ENCODE data around the gene MRPL33. TPM values are rescaled to one million over a fixed set of nuclear protein-coding genes. Genes with fewer than 3 reads are reported as not detected.

Gene MRPL33
- polyA plus RNA-seq, 1 donor from 2014 or later: 406 TPM

- H3K4me2 ChIP-seq (ENCODE audit: low read length): no peak overlapping the region
- H3K79me2 ChIP-seq (replicated peaks; ENCODE audit: insufficient read depth, low read length): no peaks in the 10 kb centered on the region
- H3K9me3 ChIP-seq (ENCODE audit: low read length): no peaks in the 10 kb centered on the region
- H3K9me2 ChIP-seq (ENCODE audit: insufficient read depth, low read length): no peaks in the 10 kb centered on the region
- no peak for TF ChIP-seq SMC3 (conservative IDR thresholded peaks at IDR 0.05; ENCODE audit: poor library complexity)
- TF ChIP-seq EP300 (conservative IDR thresholded peaks at IDR 0.05; ENCODE audit: poor library complexity, severe bottlenecking): no peak
- no peak for TF ChIP-seq POLR2AphosphoS5 (IDR thresholded peaks at IDR 0.05)
- no peak for TF ChIP-seq TAF1 (IDR thresholded peaks at IDR 0.05; ENCODE audit: low read depth)
- no peak for TF ChIP-seq EZH2 (IDR thresholded peaks at IDR 0.05; ENCODE audit: borderline replicate concordance, insufficient read depth, low read length, poor library complexity, severe bottlenecking)
- TF ChIP-seq, protein P1, sequence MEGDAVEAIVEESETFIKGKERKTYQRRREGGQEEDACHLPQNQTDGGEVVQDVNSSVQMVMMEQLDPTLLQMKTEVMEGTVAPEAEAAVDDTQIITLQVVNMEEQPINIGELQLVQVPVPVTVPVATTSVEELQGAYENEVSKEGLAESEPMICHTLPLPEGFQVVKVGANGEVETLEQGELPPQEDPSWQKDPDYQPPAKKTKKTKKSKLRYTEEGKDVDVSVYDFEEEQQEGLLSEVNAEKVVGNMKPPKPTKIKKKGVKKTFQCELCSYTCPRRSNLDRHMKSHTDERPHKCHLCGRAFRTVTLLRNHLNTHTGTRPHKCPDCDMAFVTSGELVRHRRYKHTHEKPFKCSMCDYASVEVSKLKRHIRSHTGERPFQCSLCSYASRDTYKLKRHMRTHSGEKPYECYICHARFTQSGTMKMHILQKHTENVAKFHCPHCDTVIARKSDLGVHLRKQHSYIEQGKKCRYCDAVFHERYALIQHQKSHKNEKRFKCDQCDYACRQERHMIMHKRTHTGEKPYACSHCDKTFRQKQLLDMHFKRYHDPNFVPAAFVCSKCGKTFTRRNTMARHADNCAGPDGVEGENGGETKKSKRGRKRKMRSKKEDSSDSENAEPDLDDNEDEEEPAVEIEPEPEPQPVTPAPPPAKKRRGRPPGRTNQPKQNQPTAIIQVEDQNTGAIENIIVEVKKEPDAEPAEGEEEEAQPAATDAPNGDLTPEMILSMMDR (IDR thresholded peaks at IDR 0.05; ENCODE audit: poor library complexity, severe bottlenecking): no peak
- no peak for TF ChIP-seq MXI1 (conservative IDR thresholded peaks at IDR 0.05; ENCODE audit: poor library complexity, severe bottlenecking)
- TF ChIP-seq, protein P2, sequence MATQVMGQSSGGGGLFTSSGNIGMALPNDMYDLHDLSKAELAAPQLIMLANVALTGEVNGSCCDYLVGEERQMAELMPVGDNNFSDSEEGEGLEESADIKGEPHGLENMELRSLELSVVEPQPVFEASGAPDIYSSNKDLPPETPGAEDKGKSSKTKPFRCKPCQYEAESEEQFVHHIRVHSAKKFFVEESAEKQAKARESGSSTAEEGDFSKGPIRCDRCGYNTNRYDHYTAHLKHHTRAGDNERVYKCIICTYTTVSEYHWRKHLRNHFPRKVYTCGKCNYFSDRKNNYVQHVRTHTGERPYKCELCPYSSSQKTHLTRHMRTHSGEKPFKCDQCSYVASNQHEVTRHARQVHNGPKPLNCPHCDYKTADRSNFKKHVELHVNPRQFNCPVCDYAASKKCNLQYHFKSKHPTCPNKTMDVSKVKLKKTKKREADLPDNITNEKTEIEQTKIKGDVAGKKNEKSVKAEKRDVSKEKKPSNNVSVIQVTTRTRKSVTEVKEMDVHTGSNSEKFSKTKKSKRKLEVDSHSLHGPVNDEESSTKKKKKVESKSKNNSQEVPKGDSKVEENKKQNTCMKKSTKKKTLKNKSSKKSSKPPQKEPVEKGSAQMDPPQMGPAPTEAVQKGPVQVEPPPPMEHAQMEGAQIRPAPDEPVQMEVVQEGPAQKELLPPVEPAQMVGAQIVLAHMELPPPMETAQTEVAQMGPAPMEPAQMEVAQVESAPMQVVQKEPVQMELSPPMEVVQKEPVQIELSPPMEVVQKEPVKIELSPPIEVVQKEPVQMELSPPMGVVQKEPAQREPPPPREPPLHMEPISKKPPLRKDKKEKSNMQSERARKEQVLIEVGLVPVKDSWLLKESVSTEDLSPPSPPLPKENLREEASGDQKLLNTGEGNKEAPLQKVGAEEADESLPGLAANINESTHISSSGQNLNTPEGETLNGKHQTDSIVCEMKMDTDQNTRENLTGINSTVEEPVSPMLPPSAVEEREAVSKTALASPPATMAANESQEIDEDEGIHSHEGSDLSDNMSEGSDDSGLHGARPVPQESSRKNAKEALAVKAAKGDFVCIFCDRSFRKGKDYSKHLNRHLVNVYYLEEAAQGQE (IDR thresholded peaks at IDR 0.05; ENCODE audit: borderline replicate concordance): no peak
- no peak for TF ChIP-seq RAD21 (conservative IDR thresholded peaks at IDR 0.05)
- H3K9ac ChIP-seq (ENCODE audit: low read length): no peak overlapping the region
- no peak overlapping the region for H3K4me3 ChIP-seq (ENCODE audit: low read length)
- H2AFZ ChIP-seq (ENCODE audit: low read depth, low read length): no peak overlapping the region
- H3K27me3 ChIP-seq (ENCODE audit: insufficient read depth, low read depth, low read length): no peaks in the 10 kb centered on the region
- H3F3A ChIP-seq (ENCODE audit: insufficient read depth, low read length, poor library complexity, severe bottlenecking): no peaks in the 10 kb centered on the region
- H3K36me3 ChIP-seq (ENCODE audit: insufficient read depth, low read length): no peaks in the 10 kb centered on the region
- H3K27ac ChIP-seq (ENCODE audit: low read length): no peak overlapping the region
- H4K20me1 ChIP-seq (ENCODE audit: insufficient read depth): no peaks in the 10 kb centered on the region
Measured at GRCh38 chr2:27804146-27804545, 32.6 kb downstream of the MRPL33 start.

DNA sequence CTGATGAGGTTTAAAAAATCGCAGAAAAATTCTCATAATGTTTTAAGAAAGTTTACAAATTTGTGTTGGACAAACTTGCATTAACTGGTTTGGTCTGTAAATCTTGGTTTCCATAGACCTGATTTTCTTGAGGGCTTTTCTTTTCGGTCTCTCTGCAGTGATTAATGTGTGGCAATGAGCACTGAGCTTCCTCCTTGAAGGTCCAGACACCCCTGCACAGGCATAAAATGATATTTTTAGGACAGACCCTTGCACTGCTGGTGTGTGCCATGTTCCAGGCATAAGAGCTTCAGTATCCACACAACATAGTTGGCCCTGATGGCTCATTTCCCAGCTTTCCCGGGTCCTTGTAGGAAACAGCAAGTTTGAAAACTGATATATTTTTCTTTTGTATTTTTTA, 33.7 kb downstream of the MRPL33 start:
- H3K36me3 ChIP-seq (ENCODE audit: insufficient read depth, low read length): no peaks in the 10 kb centered on the region

More for the DNA sequence above, 33.7 kb downstream of the MRPL33 start:
- Histone ChIP-seq H3K4me3 (ENCODE audit: low read length) (no peak overlapping the region), H3K27ac (ENCODE audit: low read length) (no peak overlapping the region), H3K79me2 (replicated peaks; ENCODE audit: insufficient read depth, low read length) (no peaks in the 10 kb centered on the region), H3K9ac (ENCODE audit: low read length) (no peak overlapping the region), H3K9me3 (ENCODE audit: low read length) (no peaks in the 10 kb centered on the region), H2AFZ (ENCODE audit: low read depth, low read length) (no peak overlapping the region), H3K9me2 (ENCODE audit: insufficient read depth, low read length) (no peaks in the 10 kb centered on the region), H3K4me2 (ENCODE audit: low read length) (no peak overlapping the region), H3K27me3 (ENCODE audit: insufficient read depth, low read depth, low read length) (no peaks in the 10 kb centered on the region), H4K20me1 (ENCODE audit: insufficient read depth) (no peaks in the 10 kb centered on the region), H3F3A (ENCODE audit: insufficient read depth, low read length, poor library complexity, severe bottlenecking) (no peaks in the 10 kb centered on the region)
- TF ChIP-seq TAF1 (IDR thresholded peaks at IDR 0.05; ENCODE audit: low read depth): no peak

Data from neural cell (in vitro differentiated cells).